Osteocyte (in vitro differentiated cells): ENCODE data around the gene TF. TPM values are rescaled to one million over a fixed set of nuclear protein-coding genes. Genes with fewer than 3 reads are reported as not detected.
A peak's percentile ranks its signal among the peaks of the same experiment; 100 is the strongest.

Experiments
- DNase-seq: peaks from one replicate; pipeline ENCODE4 v3.0.0; 2021; ENCODE audit warnings: mixed read lengths; ENCODE audit not compliant: unreplicated experiment; ENCODE audit errors: extremely low spot score
- H3K27ac Mint-ChIP-seq: one replicate; pipeline ENCODE4 v1.8.0; 2021; ENCODE audit warnings: mild to moderate bottlenecking, mixed read lengths; ENCODE audit not compliant: unreplicated experiment
- H3K27me3 Mint-ChIP-seq: one replicate; pipeline ENCODE4 v1.8.0; 2021; ENCODE audit warnings: mixed read lengths; ENCODE audit not compliant: unreplicated experiment
- H3K36me3 Mint-ChIP-seq: one replicate; pipeline ENCODE4 v1.8.0; 2021; ENCODE audit warnings: mixed read lengths; ENCODE audit not compliant: unreplicated experiment
- H3K4me1 Mint-ChIP-seq: one replicate; pipeline ENCODE4 v1.8.0; 2021; ENCODE audit warnings: mixed read lengths; ENCODE audit not compliant: unreplicated experiment
- H3K4me3 Mint-ChIP-seq: one replicate; pipeline ENCODE4 v1.8.0; 2021; ENCODE audit warnings: mild to moderate bottlenecking, moderate library complexity, mixed read lengths; ENCODE audit not compliant: unreplicated experiment
- H3K9me3 Mint-ChIP-seq: one replicate; pipeline ENCODE4 v1.8.0; 2021; ENCODE audit warnings: mixed read lengths; ENCODE audit not compliant: unreplicated experiment
- total RNA-seq: library from RNA; stranded (reverse); gene quantifications from 2 replicates; pipeline ENCODE4 v1.2.1, GENCODE V29; 2021
- TF ChIP-seq, protein P1 (sequence below): fragments of 200-600 bp; sonication (generic); IDR thresholded peaks from 2 replicates; pipeline ENCODE4 v1.5.0; 2021; ENCODE audit warnings: antibody characterized with exemption, mild to moderate bottlenecking, moderate library complexity

Gene TF
- total RNA-seq, 1 donor from 2014 or later: 2.0 TPM

GRCh38 chr3:133840055-133840737 is 94.0 kb downstream of the TF start:
- TF ChIP-seq, protein P1, sequence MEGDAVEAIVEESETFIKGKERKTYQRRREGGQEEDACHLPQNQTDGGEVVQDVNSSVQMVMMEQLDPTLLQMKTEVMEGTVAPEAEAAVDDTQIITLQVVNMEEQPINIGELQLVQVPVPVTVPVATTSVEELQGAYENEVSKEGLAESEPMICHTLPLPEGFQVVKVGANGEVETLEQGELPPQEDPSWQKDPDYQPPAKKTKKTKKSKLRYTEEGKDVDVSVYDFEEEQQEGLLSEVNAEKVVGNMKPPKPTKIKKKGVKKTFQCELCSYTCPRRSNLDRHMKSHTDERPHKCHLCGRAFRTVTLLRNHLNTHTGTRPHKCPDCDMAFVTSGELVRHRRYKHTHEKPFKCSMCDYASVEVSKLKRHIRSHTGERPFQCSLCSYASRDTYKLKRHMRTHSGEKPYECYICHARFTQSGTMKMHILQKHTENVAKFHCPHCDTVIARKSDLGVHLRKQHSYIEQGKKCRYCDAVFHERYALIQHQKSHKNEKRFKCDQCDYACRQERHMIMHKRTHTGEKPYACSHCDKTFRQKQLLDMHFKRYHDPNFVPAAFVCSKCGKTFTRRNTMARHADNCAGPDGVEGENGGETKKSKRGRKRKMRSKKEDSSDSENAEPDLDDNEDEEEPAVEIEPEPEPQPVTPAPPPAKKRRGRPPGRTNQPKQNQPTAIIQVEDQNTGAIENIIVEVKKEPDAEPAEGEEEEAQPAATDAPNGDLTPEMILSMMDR: no peak
- no peaks in the 10 kb centered on the region for H3K9me3 Mint-ChIP-seq
- peaks cover 10% of the 10 kb centered on the region for H3K4me1 Mint-ChIP-seq
- peak; percentile 81 for DNase-seq
- H3K27me3 Mint-ChIP-seq: no peaks in the 10 kb centered on the region
- no peak overlapping the region for H3K4me3 Mint-ChIP-seq
- H3K27ac Mint-ChIP-seq: no peak overlapping the region
- no peaks in the 10 kb centered on the region for H3K36me3 Mint-ChIP-seq

DNA sequence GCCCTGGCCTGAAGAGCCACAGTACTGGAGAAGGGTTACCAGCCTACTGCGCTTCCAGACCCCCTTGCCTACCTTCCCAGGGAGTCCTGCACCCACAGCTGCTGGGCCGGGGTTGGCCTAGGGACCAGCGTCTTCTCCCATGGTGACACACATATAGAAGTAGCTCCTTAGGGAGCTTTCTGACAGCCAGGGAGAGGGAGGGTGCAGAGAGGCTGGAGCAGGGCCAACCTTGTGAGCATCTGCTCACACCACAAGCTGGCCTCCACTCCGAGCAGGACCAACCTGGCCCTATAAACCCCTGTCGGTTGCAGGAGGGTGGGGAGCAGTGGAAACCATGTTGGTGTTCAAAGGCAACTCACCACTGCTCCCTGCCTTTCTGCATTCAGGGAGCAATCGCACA is 94.6 kb downstream of the TF start:
- no peak overlapping the region for H3K27ac Mint-ChIP-seq
- peaks cover 10% of the 10 kb centered on the region for H3K4me1 Mint-ChIP-seq
- TF ChIP-seq, protein P1: no peak
- no peak overlapping the region for H3K4me3 Mint-ChIP-seq
- no peaks in the 10 kb centered on the region for H3K9me3 Mint-ChIP-seq
- DNase-seq: peak; percentile 73
- no peaks in the 10 kb centered on the region for H3K27me3 Mint-ChIP-seq
- no peaks in the 10 kb centered on the region for H3K36me3 Mint-ChIP-seq

- H3K9me3 Mint-ChIP-seq: no peaks in the 10 kb centered on the region
- no peaks in the 10 kb centered on the region for H3K27me3 Mint-ChIP-seq
- H3K36me3 Mint-ChIP-seq: no peaks in the 10 kb centered on the region
- H3K4me3 Mint-ChIP-seq: no peak overlapping the region
- DNase-seq: no peak
- peaks cover 10% of the 10 kb centered on the region for H3K4me1 Mint-ChIP-seq
- no peak overlapping the region for H3K27ac Mint-ChIP-seq
- TF ChIP-seq, protein P1: no peak
Observed at GRCh38 chr3:133841196-133841595, 95.0 kb downstream of the TF start.

- H3K27ac Mint-ChIP-seq: no peak overlapping the region
- H3K36me3 Mint-ChIP-seq: no peaks in the 10 kb centered on the region
- H3K4me3 Mint-ChIP-seq: no peak overlapping the region
- H3K9me3 Mint-ChIP-seq: no peaks in the 10 kb centered on the region
- DNase-seq: no peak
- peaks cover 10% of the 10 kb centered on the region for H3K4me1 Mint-ChIP-seq
- TF ChIP-seq, protein P1: no peak
- H3K27me3 Mint-ChIP-seq: no peaks in the 10 kb centered on the region
Observed at GRCh38 chr3:133842158-133842557, 96.0 kb downstream of the TF start.

- peaks cover 2% of the 10 kb centered on the region for H3K27me3 Mint-ChIP-seq
- TF ChIP-seq, protein P1: no peak
- H3K9me3 Mint-ChIP-seq: no peaks in the 10 kb centered on the region
- H3K36me3 Mint-ChIP-seq: no peaks in the 10 kb centered on the region
- H3K4me1 Mint-ChIP-seq: peaks cover 10% of the 10 kb centered on the region
- H3K4me3 Mint-ChIP-seq: no peak overlapping the region
- no peak for DNase-seq
- no peak overlapping the region for H3K27ac Mint-ChIP-seq
Observed at GRCh38 chr3:133843634-133844033, 97.4 kb downstream of the TF start.
